Lung (tissue), 12 donors: ENCODE data around the gene HUS1. TPM values are rescaled to one million over a fixed set of nuclear protein-coding genes. Genes with fewer than 3 reads are reported as not detected.

Source experiments
- ATAC-seq: fragments of 200-7000 bp; cut with Tn5 transposase; one replicate; pipeline ENCODE4 v1.9.1; 2020; ENCODE audit warnings: moderate number of reproducible peaks; ENCODE audit not compliant: insufficient read depth, low FRiP score
- DNase-seq, 3 donors: peaks; one replicate each; pipeline ENCODE4 v3.0.0-alpha.2; 2013 to 2017
- H3K27ac ChIP-seq, 2 donors: one replicate each; pipeline ENCODE4 v1.5.1; 2013; ENCODE audit warnings: mild to moderate bottlenecking in 2 of 2, moderate library complexity in 2 of 2, control low read depth in 1 of 2, inconsistent platforms in 1 of 2, low read depth in 1 of 2, low read length in 1 of 2
- H3K27me3 ChIP-seq, 3 donors: one replicate each; pipeline ENCODE4 v1.5.1; 2013; ENCODE audit warnings: low read length in 2 of 3; ENCODE audit not compliant: control insufficient read depth in 3 of 3, insufficient read depth in 3 of 3
- H3K36me3 ChIP-seq, 4 donors: one replicate each; pipeline ENCODE4 v1.5.1; 2013; ENCODE audit warnings: low read length in 4 of 4, mild to moderate bottlenecking in 1 of 4, moderate library complexity in 1 of 4; ENCODE audit not compliant: control insufficient read depth in 4 of 4, insufficient read depth in 4 of 4
- H3K4me1 ChIP-seq, 5 donors: one replicate each; pipeline ENCODE4 v1.5.1; 2013; ENCODE audit warnings: low read length in 5 of 5, mild to moderate bottlenecking in 2 of 5, moderate library complexity in 1 of 5; ENCODE audit not compliant: control insufficient read depth in 5 of 5, insufficient read depth in 5 of 5
- H3K4me3 ChIP-seq: one replicate; pipeline ENCODE4 v1.5.1; 2013; ENCODE audit warnings: mild to moderate bottlenecking, control low read depth, moderate library complexity
- H3K9ac ChIP-seq, 2 donors: one replicate each; pipeline ENCODE4 v1.5.1; 2013; ENCODE audit warnings: low read length in 2 of 2, control low read depth in 1 of 2; ENCODE audit not compliant: insufficient read depth in 1 of 2
- H3K9me3 ChIP-seq, 4 donors: one replicate each; pipeline ENCODE4 v1.5.1; 2013; ENCODE audit warnings: low read length in 3 of 4, mild to moderate bottlenecking in 1 of 4, moderate library complexity in 1 of 4; ENCODE audit not compliant: control insufficient read depth in 4 of 4, insufficient read depth in 3 of 4
- CTCF ChIP-seq: IDR thresholded peaks from 2 replicates; pipeline ENCODE4 v1.5.1; 2012; ENCODE audit warnings: mild to moderate bottlenecking; ENCODE audit errors: control extremely low read depth, extremely low read depth
- WGBS, 2 donors: extraction: QIAGEN DNeasy Blood & Tissue Kit; methylation state at CpG; one replicate each; pipeline ENCODE4 v1.1.7; 2013; 5-methylcytosine and 5-hydroxymethylcytosine counted together
- polyA plus RNA-seq, 2 donors: library from polyadenylated mRNA; stranded (reverse); fragments of 200-250 nt; gene quantifications; one replicate each; pipeline ENCODE4 v1.2.1, GENCODE V29; 2013
- total RNA-seq, 2 donors: library from RNA; depleted of rRNA in 1 of 2; stranded (reverse); fragments of >200 nt in 1 of 2; gene quantifications; one replicate each; pipeline ENCODE4 v1.2.1, GENCODE V29; 2014 to 2021
- donor health status: control.
- donor health status: control.
- donor health status: Bipolar disorder and iron deficiency.
- donor health status: healthy.
- donor health status: DM: yes; HTN: yes; CAD: no.

HUS1 gene
- total and polyA plus RNA-seq, 4 donors, result 10.3 to 33.9 (median 19.3) TPM

DNA sequence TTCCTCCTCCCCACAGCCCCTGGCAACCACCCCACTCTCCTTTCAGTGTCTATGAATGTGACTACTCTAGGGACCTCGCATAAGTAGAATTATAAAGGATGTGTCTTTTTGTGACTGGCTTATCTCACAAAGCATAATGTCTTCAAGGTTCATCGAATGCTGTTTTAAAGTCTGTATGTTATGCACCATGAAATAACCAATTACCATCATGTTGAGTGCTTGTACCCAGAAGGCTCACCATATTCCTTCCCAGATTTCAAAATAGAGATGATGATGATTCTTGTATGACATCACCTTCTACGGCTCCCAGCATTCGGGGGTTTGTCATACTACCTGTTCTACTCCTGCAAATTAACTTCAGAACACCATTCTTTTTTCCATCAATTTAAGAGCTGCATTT lies 43.1 kb downstream of the HUS1 start:
- Histone ChIP-seq H3K27ac (no peak overlapping the region), H3K4me1 (peaks cover 0 to 11% (median 3%) of the 10 kb centered on the region in 5 donors), H3K9me3 (no peaks in the 10 kb centered on the region), H3K9ac (no peak overlapping the region), H3K36me3 (peaks cover 0 to 1% (median 0%) of the 10 kb centered on the region in 4 donors), H3K4me3 (no peak overlapping the region), H3K27me3 (no peaks in the 10 kb centered on the region)
- ATAC-seq (no peak), DNase-seq (no peak)
- TF ChIP-seq CTCF, result no peak
- WGBS, 2 donors, result 90 to 94% methylated on average over 4 of the region's 4 CpGs

- H3K4me1 ChIP-seq, result peaks cover 0 to 3% (median 1%) of the 10 kb centered on the region in 5 donors
- DNase-seq (no peak), ATAC-seq (no peak)
- TF ChIP-seq CTCF, result no peak
- no peak overlapping the region for H3K9ac ChIP-seq
- peaks cover 0 to 1% (median 0%) of the 10 kb centered on the region in 4 donors for H3K36me3 ChIP-seq
- no peaks in the 10 kb centered on the region for H3K9me3 ChIP-seq
- 95 to 97% methylated on average over 10 of the region's 10 CpGs for WGBS, 2 donors
- H3K4me3 ChIP-seq, result no peak overlapping the region
- no peaks in the 10 kb centered on the region for H3K27me3 ChIP-seq
- H3K27ac ChIP-seq, result no peak overlapping the region
Measured at GRCh38 chr7:47935336-47935735, 44.1 kb downstream of the HUS1 start.

- H3K27me3 ChIP-seq, result no peaks in the 10 kb centered on the region
- TF ChIP-seq CTCF, result no peak
- H3K9ac ChIP-seq, result no peak overlapping the region
- DNase-seq, result no peak
- H3K27ac ChIP-seq, result no peak overlapping the region
- H3K36me3 ChIP-seq, result peaks cover 0 to 1% (median 0%) of the 10 kb centered on the region in 4 donors
- ATAC-seq, result no peak
- H3K4me3 ChIP-seq, result no peak overlapping the region
- H3K4me1 ChIP-seq, result peaks cover 0 to 2% (median 0%) of the 10 kb centered on the region in 5 donors
- no peaks in the 10 kb centered on the region for H3K9me3 ChIP-seq
- WGBS, 2 donors, result 89 to 91% methylated on average over 6 of the region's 6 CpGs
Measured at GRCh38 chr7:47934831-47935230, 44.6 kb downstream of the HUS1 start.

DNA sequence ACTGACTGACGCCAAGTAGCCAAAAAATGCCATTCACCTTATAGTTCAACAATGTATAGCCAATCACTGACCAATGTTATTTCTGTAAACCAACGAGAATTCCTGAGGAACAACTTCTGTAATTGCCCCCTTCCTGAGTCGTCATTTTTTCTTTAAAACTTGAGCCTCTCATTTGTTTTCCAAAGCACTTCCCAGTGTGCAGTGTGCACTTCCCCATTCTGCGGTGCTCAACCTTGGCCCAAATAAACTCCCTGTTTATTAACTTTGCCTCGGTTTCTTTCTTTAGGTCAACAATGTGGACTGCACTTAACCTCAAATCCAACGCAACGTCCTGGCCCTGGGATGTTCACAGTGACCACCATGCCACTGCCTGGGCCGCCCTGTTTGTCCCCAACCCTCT lies 46.2 kb downstream of the HUS1 start:
- Histone ChIP-seq H3K27me3 (no peaks in the 10 kb centered on the region), H3K9me3 (no peaks in the 10 kb centered on the region), H3K27ac (no peak overlapping the region), H3K4me3 (no peak overlapping the region), H3K4me1 (no peaks in the 10 kb centered on the region), H3K36me3 (peaks cover 0 to 5% (median 0%) of the 10 kb centered on the region in 4 donors), H3K9ac (no peak overlapping the region)
- WGBS, 2 donors, result 72 to 73% methylated on average over 8 of the region's 8 CpGs
- TF ChIP-seq CTCF, result no peak
- no peak for ATAC-seq
- DNase-seq, result no peak
